ENCODE measurements around the gene GRM8.

DNA sequence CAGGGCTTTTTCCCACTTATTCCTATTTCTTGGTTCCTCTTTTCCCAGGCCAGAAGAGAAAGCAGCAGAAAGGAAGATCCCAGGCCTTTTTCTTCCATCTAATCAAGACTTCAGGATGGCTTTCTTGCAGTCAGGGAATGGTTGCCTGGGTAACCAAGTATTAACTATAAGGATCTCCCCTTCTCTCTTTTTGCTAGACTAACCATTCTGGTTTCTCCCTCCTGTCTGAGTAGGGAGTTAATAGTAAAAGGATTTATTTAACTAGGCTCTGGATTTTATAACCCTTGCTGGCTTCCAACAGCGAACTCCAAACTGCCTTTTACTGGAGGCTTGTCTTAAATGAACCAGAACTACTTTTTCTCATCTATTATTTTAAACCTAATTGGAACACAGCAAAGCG is 90.4 kb downstream of the GRM8 start:
- TF ChIP-seq, protein P1, sequence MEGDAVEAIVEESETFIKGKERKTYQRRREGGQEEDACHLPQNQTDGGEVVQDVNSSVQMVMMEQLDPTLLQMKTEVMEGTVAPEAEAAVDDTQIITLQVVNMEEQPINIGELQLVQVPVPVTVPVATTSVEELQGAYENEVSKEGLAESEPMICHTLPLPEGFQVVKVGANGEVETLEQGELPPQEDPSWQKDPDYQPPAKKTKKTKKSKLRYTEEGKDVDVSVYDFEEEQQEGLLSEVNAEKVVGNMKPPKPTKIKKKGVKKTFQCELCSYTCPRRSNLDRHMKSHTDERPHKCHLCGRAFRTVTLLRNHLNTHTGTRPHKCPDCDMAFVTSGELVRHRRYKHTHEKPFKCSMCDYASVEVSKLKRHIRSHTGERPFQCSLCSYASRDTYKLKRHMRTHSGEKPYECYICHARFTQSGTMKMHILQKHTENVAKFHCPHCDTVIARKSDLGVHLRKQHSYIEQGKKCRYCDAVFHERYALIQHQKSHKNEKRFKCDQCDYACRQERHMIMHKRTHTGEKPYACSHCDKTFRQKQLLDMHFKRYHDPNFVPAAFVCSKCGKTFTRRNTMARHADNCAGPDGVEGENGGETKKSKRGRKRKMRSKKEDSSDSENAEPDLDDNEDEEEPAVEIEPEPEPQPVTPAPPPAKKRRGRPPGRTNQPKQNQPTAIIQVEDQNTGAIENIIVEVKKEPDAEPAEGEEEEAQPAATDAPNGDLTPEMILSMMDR (IDR thresholded peaks at IDR 0.05; ENCODE audit: low read depth, low read length, poor library complexity, severe bottlenecking): no peak
- TF ChIP-seq EZH2phosphoT487 (IDR thresholded peaks at IDR 0.05; ENCODE audit: borderline replicate concordance, low read length): no peak
